D341Med (cell line): Measurements from ENCODE around the gene FBXO24.

Experiments used
- DNase-seq: peaks from one replicate; pipeline ENCODE4 v3.0.0; 2012; ENCODE audit warnings: low spot score

FBXO24 gene

DNA sequence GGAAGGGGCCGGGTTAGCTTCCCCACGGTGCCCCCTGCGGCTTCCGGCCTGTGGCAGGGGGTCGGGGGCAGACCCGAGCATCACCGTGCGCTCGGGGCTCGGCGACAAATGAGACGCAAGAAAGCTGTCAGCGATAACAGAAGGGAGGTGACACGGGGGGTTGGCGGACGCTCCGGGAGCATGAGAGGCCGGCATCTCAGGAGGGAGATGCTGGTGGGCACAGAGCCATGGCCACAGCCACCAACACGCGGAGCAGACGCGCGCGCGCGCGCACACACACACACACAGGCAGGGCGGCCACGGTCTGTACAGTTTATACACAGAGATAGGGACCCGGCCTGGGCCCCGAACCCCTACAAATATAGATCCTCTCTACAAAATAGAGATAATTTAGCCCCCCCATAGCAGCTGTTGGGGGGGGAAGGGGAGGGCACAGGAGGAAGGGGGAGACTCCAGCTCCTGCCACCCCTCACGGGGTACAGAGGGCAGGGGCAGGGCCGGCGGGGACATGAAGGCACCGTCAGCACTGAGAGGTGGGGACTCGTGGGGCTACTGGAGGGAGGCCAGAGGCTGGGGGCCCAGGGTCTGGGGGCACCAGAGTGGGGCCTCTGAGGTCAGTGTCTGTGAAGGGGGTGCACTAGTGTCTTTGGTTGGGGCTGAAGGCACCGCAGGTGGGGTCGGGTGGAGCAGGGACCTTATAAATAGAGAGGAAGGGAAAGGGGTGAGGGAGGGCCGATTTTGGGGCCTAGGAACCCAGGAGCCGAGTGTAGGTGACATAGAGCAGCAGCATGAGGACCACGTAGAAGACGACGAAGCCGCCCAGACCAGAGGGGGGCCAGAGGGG lies 11.5 kb upstream of the FBXO24 start:
- DNase-seq, result no peak

DNA sequence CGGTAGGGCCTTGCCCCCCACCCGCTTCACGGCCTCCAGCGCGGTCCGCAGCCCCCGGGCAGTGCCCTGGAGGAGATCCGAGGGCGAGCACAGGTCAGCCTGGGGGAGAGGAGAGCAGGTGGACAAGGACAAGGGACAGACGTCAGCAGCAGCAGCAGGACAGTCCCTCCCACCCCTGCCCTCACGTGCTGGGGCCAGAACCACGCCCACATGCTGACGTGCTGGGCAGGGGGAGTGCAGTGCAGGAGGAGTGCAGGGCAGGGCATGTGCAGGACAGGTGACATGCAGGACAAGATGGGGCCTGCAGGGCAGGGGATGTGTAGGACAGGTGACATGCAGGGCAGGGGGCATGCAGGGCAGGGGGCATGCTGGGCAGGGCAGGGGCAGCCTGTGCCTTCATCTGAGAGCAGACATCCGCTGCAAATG lies 10.9 kb upstream of the FBXO24 start:
- no peak for DNase-seq

DNA sequence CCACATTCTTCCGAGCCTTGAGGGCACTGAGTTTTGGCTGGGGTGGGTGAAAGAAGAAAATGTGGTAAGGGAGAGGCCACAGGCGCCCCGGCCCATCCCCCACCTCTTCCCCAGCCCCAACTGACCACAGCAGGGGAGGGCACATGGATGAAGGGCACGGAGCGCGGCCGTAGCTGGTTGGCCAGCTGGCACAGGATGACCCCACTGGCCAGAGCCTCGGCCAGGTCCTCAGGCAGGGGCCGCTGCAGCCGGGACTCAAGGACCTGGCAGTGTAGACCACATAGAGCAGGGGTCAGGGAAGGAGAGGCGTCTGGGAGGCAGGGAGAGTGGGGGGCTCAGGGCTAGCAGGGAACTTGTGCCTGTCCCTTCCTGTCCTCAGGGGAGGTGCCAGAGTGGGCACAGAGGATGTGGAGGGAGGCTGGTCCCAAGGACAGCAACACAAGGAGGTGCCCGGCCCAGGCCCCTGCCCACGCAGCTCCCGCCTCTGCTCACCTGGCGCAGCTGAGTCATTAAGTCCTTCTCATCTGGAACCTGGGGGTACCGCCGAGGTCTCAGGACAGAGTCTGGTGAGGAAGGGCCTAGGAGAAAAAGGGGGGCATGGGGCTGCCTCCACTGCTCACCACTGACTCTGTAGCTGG lies 10.3 kb upstream of the FBXO24 start:
- DNase-seq, result no peak

DNA sequence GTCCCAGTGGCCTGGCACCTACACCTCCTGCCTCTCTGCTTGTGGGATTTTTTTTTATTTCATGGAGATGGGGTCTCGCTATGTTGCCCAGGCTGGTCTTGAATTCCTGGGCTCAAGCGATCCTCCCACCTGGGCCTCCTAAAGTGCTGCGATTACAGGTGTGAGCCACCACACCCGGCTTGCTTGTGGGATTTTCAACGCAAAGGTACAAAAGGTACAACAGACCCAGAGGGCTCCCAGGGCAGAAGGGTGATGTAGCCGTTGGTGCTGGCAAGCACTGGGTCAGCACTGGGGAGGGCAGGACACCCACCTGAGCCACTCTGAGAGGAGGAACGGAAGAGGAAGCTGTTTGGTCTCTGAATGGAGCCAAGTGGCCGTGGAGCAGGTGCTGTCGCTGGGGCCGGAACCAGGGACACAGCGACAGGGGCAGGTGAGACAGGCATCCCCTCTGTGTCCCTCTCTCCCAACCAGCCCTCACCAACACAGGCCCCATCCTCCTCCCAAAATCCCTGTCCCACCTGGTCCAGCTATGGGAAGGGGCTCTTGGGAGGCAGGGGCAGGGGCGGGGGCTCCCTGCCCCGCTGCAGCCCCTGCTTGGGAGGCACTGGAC lies 9.6 kb upstream of the FBXO24 start:
- no peak for DNase-seq

DNA sequence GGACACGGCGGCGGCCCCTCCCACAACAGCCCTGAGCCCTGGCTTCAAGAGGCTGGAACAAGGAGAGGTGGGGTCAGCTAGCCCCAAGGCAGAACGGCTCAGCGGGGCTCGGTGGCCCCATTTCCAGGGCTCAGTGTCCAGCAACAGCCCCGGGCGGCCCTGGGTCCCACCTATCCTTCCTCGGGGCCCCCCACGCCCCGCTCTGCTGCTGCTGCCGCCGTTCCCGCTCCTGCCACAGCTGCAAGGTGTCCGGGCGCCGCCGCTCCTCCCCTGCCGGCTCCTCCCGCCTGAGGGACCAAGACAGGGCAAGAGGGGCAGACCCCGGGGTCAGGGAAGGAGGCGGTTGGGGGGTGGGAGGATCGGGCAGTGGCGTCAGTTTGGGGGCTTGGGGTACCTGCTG lies 9.0 kb upstream of the FBXO24 start:
- no peak for DNase-seq

DNA sequence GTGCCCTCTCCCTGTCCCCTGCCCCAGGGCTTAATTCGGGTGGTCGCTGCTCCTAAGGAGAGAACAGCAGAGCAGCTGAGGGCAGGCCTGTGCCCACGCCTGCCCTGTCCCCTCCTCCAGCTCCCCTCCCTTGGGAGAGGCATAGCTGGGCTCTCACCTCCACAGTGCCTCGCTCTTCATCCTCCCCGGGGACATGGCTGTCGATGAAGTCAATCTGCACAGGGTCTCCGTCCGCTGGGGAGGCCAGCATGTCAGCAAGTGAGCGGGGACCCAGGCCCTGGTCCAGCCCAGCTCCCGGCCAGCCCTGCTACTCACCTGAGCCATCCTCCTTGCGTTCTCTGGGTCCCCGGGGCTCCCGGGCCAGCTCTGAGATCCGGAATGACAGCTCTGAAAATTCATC lies 8.6 kb upstream of the FBXO24 start:
- no peak for DNase-seq

DNA sequence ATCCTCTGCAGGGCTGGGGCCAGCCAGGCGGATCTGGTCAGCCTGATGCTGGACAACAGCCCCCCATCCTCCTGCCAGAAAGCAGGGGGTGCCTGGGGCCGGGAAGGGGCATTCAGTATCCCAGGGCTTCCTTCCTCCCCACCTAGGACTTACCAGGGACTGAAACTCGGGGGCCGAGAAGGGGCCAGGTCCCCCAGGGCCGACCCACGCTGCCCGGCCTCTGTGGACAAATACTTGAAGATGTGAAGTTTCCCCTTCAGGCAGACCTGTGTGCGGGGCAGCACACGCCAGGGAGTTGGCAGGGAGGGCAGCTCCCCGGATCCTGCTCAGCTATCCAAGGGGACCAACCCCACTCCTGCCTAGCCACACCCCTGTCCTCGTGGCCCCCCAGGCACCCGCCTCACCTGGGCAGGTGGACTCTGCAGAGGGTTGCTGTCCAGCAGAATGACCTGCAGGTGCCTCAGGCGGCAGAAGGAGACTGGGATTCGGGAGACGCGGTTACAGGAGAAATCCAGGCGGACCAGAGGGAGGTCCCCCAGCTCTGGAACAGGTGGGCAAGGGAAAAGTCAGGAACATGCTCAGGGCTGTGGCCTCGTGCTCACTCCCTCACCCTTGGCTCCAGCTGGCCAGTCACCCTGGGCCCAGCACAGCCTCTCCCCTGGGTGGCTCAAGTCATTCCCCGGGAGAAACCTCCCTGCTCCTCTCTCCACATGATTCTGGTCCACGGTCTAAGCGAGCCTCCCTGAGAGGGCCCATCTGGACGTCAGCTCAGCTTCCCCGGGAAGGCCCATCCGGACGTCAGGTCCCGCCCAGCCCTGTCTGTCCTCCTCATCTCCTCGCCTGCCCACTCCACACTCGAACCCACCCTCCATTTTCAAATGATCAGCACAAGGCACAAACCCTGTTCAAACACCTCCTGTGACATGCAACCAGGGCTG lies 7.6 kb upstream of the FBXO24 start:
- DNase-seq, result no peak

DNA sequence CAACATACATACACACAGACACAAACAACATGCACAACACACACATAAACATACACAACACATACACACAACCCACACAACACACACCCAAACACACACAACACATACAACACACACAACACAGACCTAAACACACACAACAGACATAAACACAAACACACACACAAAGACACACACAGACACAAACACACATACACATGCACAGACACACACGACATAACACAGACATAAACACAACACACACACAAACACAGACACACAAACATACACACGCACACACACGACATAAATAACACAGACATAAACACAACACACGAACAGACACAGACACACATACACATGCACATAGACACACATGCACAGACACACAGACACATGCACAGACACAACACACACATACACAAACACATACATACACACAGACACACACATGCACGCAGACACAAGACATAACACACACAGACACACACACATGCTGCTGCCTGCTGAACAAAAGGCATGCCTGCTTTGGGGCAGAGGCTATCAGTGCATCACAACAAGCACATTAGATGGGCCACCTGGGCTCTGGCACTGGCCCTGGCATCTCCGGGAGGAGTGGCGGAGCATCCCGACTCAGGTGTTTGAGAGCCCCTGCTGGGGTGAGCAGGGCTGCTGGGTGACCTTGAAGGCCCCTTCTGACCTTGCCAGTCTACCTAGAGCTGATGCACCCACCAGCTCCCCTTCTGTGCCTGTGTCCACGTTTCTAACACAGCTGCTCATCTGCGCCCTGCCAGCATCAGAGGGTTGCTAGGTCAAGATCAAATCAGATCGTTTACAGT lies 5.5 kb upstream of the FBXO24 start:
- no peak for DNase-seq

DNA sequence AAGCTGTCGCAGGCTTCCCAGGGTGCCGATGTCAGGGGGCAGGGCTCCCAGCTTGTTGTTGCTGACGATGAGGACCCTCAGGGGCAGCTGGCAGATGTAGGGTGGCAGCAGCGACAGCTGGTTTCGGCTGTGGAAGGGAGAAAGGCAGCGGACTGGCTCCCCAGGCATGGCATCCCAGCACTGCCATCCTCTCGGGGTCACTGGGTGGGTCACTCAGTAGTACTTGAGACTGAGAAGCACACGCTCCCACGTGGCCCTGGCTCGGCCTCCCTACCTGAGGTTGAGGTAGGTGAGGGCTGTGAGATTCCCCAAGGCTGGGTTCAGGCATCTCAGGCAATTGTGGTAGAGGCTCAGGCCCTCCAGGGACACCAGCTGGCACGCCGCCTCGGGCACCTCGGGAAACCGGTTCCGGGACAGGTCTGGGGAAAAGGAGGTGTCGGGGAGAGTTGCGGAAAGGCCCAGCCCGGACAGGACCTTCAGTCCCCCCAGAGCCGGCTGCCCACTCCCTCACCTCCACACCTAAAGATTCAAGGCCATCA lies 4.0 kb upstream of the FBXO24 start:
- DNase-seq, result no peak

DNA sequence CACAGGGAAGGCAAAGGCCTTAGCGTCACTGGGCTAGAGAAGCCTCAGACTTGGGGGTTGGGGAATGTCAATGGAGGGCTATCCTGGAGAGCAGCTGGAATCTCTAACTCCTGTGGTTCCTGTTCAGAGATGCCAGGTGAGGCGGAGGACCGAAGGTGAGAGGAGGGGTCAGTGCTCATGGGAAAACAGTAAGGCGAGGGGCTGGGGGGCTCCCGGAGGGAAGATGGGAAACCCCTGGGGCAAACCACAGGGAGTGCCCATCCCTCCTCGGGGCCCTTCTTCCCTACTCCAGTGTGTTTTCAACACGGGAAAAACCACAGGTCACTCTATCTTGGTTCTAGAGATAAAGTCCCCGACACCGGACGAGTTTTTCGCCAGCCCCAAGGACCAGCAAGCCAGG lies 3.5 kb upstream of the FBXO24 start:
- DNase-seq, result no peak

DNA sequence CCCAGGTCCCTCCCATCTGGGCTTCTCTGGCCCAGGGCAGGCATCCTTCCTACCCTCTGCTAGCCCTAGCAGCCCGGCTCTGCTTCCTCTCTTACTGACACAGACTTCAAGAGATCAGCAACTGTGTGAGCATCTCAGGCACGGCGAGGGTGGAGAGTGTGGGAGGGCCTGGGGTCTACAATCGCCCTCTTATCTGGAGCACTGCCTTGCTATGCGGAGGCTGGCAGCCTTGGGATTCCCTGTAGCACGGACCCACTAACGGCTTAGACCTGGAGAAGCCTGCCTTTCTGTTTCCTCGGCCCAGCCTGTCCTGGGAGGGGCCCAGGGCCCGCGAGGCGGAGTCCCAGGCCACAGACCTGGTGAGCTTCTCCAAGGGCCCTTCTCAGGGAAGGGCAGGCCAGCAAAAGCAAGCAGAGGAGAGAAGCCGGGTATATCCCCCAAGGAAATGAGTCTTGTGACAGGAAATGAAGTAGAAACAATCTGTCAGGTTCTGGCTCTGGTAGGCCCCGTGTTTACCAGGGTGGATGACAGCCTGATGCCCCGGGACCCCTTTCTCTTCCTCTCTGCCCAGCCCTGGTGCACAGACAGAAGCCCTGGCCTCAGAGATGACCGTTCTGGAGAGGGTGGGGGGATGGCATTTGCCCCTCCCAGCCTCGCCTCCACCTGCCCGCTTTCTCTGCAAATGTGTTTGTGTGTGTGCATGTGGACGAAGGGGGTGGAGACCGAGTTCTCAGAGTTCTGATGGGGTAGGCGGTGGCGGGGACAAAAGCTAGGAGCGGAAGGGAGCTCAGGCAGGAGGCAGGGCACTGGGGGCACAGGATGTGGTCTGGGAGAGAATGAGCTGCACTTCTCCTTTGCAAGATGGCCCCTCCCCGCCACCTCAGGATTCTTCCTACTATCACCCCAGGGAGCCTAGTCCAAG lies 2.7 kb upstream of the FBXO24 start:
- no peak for DNase-seq

DNA sequence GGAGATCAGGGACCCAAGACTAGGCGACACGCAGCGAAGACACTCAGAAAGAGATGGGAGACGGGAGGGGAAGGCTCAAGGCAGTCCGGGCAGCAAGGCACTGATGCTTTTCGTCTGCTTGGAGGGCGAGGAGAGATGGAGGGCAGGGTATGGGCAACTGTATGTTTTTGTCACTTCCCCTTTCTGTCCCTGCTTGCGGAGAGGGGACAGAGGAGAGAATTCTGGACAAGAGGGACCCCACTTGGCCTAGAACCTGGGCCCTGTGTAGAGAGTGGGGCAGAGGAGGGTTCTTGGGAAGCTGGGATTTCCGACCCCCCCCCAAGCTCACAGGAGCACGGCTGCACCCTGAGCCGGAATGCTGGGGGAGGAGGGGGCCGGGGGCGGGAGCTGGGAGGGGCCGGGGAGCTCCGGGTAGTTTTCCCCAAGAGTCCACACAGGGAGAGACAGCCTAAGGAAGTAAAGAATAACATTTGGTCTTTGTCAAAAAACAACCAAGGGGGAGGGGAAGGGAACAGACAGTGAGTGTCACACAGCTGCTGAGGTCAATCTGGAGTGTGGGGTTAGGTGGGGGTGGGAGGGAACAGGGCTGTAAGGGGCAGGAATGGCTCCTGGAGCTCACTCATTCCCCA lies 2.0 kb upstream of the FBXO24 start:
- no peak for DNase-seq

DNA sequence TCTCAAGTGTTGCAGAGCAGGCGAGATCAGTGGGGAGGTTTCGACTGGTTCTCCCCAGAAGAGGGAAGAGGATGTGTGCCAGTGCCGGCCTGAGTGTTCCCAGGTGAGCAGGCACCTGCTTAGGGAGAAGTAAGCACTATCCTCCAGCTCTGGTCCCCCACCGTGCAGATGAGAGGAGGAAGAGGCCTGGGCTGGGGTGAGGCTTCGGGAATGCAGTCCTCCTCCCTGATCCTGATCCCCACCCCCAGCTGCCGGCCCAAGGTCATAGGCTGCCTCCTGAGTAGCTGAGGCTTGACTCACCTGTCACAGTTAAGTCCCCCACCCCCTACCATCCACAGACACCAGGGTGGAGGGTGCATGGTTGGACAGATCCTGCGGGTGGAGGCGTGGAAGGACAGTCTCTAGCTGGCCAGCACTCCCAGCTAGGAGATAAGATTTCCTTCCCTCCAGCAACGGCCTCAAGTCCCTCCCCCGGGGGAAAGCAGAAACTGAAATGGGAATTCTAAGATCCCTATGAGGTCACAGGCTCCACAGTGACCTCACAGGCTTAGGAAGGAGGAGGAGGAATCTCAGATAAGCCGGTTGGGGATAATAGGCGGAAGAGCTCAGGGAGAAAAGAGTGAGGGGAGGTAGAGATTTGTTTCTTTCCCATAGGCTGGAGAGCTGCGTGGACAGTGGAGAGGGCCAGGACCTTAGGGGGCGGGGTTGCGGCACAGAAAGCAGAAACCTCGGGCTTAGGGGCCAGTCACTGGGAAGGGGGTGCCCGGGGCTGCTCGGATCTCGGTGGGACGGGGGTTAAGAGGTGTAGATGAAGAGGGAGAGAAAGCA lies 1.2 kb upstream of the FBXO24 start:
- DNase-seq, result peak; percentile 58

DNA sequence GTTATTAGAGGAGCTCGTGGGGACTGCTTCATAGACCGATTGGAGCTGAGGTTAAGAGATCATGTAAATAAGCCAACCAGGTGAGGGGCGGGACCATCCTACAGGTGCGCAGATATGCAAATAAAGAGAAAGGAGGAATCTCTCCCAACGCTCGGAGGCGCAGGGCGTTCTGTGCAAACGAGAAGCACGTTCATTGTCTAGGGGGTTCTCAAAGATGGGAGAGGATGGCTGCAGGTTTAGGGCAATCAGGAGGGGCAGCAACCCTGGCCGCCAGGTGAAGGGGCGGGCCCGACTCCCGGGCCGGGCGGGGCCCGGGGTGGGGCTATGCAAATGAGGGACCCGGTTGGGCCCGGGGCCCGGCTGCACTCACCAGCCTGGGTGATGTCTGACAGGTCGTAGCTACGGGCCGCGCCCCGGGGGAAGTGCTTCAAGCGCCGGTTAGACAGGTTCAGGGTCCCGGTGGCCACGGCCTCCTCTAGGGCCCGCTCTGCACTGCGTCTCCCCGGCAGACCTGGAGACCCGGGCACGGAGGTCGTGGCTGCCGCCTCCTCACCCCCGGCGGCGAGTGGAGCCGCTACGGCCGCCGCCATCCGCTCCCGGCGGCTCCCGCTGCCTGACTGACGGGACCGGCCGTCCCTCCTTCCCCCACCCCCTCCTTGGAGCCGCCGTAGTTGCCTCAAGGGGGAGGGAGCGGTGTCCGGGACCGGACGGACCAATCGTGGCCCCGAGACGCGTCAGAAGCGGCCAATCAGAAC lies 440 bp upstream of the FBXO24 start, which contains the start of gene LRCH4:
TSS of gene LRCH4 (minus strand) at position 619 of the 755 bp plus-strand sequence. CDS start at position 590, 29 bp downstream.
- DNase-seq, result peak; percentile 83

DNA sequence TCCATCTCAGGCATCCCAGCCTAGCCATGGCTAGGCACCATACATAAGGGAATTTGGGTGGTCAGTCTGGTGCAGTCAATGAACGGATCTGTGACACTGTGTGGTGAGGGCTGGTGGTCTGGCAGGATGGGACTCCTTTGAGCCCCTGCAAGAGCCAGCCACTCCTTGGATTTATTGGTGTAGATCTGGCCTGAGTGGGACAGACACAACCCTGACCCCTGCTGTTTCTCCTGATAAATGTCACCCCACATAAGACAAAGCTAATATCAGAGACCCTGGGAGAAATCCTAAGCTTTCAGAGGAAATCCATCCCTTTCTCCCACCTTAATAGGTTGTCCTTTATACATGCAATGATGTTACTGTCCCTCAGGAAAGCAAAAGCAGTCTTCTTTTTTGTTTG lies 2.3 kb downstream of the FBXO24 start:
- DNase-seq, result no peak

DNA sequence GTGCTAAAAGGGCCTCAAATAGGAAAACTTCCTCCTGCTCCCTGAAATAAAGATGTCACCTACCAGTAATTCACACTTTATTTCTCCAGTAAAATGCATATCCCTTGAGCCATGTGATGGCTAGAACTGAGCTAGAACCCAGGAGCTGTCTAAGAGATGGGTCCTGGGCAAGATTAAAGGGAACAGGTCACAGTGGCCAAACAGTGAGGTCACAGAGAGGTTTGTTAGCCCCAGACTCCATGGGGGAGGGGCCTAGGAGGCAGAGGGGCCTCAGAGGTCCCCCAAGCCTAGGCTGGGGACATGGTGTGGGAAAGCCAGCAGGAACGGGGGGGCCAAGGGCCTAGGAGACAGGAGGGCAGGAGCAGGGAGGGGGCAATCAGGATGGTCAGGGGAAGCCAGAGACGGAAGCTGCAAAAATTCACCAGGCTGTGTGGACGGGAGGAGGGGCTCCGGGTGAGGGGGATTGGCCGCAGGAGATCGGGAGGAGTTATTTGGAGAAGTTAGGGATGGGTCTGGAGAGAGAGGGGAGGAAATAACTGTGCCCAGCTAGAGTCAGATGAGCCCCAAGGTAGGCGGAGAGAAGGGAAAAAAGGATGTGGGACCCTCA lies 3.3 kb downstream of the FBXO24 start:
- no peak for DNase-seq

DNA sequence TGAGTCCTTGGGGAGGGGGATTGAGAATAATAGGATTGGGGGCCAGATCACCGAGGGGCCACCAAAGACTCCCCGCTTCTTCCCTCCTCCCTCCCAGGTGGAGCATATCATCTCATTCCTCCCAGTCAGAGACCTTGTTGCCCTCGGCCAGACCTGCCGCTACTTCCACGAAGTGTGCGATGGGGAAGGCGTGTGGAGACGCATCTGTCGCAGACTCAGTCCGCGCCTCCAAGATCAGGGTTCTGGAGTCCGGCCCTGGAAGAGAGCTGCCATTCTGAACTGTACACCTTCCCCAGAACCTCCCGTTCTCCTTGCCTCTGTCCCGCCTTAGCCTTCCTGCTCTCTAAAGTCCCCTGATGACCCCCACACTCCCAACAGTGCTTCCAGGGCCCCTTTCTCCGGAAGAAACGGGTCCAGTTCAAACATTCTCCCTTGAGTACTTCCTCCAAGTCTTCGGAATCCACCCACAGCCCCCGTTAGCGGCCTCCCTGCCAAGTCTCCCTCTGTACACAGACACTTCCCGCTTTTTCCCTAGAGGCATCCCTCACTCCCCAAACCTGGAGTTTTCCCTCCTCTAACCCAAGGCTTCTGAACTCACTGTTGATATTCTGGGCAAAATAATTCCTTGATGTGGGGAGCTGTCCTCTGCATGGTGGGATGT lies 4.1 kb downstream of the FBXO24 start:
- DNase-seq, result no peak
